Mesenchymal stem cell (in vitro differentiated cells and primary cell): Measurements from ENCODE around the gene EPM2A.

Experiments
- DNase-seq: peaks from one replicate; pipeline ENCODE4 v3.0.0-alpha.2; 2013
- H2AFZ ChIP-seq: one replicate; pipeline ENCODE4 v1.6.1; 2013; ENCODE audit warnings: low read depth, mild to moderate bottlenecking, control low read depth, inconsistent platforms, low read length, moderate library complexity
- H2AK5ac ChIP-seq: 2 replicates; pipeline ENCODE4 v1.6.1; 2013; ENCODE audit warnings: low read length, moderate library complexity, mild to moderate bottlenecking, inconsistent platforms; ENCODE audit not compliant: severe bottlenecking
- H2BK120ac ChIP-seq: one replicate; pipeline ENCODE4 v1.6.1; 2013; ENCODE audit warnings: low read depth, mild to moderate bottlenecking, inconsistent platforms, low read length, moderate library complexity
- H2BK12ac ChIP-seq, 2 experiments: one replicate each; pipeline ENCODE4 v1.6.1; 2013; ENCODE audit warnings: inconsistent platforms in 2 of 2, low read length in 2 of 2, mild to moderate bottlenecking in 2 of 2, moderate library complexity in 2 of 2, control low read depth in 1 of 2
- H2BK15ac ChIP-seq: one replicate; pipeline ENCODE4 v1.6.1; 2013; ENCODE audit warnings: mild to moderate bottlenecking, low read depth, inconsistent platforms; ENCODE audit not compliant: poor library complexity, severe bottlenecking
- H2BK5ac ChIP-seq: 2 replicates; pipeline ENCODE4 v1.6.1; 2013; ENCODE audit warnings: low read depth, mild to moderate bottlenecking, low read length, control low read depth, inconsistent platforms; ENCODE audit not compliant: poor library complexity, severe bottlenecking
- H3K14ac ChIP-seq, 2 experiments: one replicate each; pipeline ENCODE4 v1.6.1; 2013; ENCODE audit warnings: inconsistent platforms in 2 of 2, low read length in 2 of 2, control low read depth in 1 of 2, mild to moderate bottlenecking in 1 of 2, moderate library complexity in 1 of 2
- H3K18ac ChIP-seq, 2 experiments: one replicate each; pipeline ENCODE4 v1.6.1; 2013; ENCODE audit warnings: inconsistent platforms in 2 of 2, low read length in 2 of 2, control low read depth in 1 of 2, low read depth in 1 of 2, mild to moderate bottlenecking in 1 of 2
- H3K23ac ChIP-seq, 2 experiments: one replicate each; pipeline ENCODE4 v1.6.1; 2013; ENCODE audit warnings: inconsistent platforms in 2 of 2, low read length in 2 of 2, mild to moderate bottlenecking in 2 of 2, moderate library complexity in 2 of 2, control low read depth in 1 of 2
- H3K27ac ChIP-seq: 2 replicates; pipeline ENCODE4 v1.5.1; 2013; ENCODE audit warnings: mild to moderate bottlenecking, moderate library complexity, low read length, control low read depth, inconsistent platforms; ENCODE audit not compliant: poor library complexity, severe bottlenecking
- H3K27me3 ChIP-seq, 2 experiments: 2 replicates each; pipeline versions ENCODE4 v1.6.1 to v1.7.0; 2013; ENCODE audit warnings: low read length in 2 of 2, mild to moderate bottlenecking in 2 of 2, moderate library complexity in 2 of 2, control low read depth in 1 of 2, inconsistent platforms in 1 of 2; ENCODE audit not compliant: control insufficient read depth in 1 of 2, insufficient read depth in 1 of 2
- H3K36me3 ChIP-seq, 2 experiments: 2 replicates each; pipeline versions ENCODE4 v1.6.1 to v1.7.0; 2013; ENCODE audit warnings: low read length in 2 of 2, control low read depth in 1 of 2, inconsistent platforms in 1 of 2, low read depth in 1 of 2, mild to moderate bottlenecking in 1 of 2; ENCODE audit not compliant: insufficient read depth in 2 of 2, control insufficient read depth in 1 of 2
- H3K4ac ChIP-seq, 2 experiments: one replicate each; pipeline ENCODE4 v1.6.1; 2013; ENCODE audit warnings: inconsistent platforms in 2 of 2, low read length in 2 of 2, mild to moderate bottlenecking in 2 of 2, moderate library complexity in 2 of 2, control low read depth in 1 of 2, low read depth in 1 of 2
- H3K4me1 ChIP-seq: 2 replicates; pipeline ENCODE4 v1.6.1; 2013; ENCODE audit warnings: low read depth, low read length, control low read depth; ENCODE audit not compliant: control insufficient read depth, insufficient read depth
- H3K4me2 ChIP-seq: 2 replicates; pipeline ENCODE4 v1.6.1; 2013; ENCODE audit warnings: low read length, mild to moderate bottlenecking, inconsistent platforms; ENCODE audit not compliant: poor library complexity, severe bottlenecking
- H3K4me3 ChIP-seq, 2 experiments: 2 replicates each; pipeline versions ENCODE4 v1.5.1 to v1.7.0; 2013; ENCODE audit warnings: low read length in 2 of 2, mild to moderate bottlenecking in 2 of 2, control low read depth in 1 of 2, low read depth in 1 of 2; ENCODE audit not compliant: insufficient read depth in 1 of 2
- H3K79me1 ChIP-seq: replicated peaks from 2 replicates; pipeline ENCODE4 v1.6.1; 2013; ENCODE audit warnings: mild to moderate bottlenecking, control low read depth, low read length, inconsistent platforms; ENCODE audit not compliant: poor library complexity, severe bottlenecking
- H3K9ac ChIP-seq: 2 replicates; pipeline ENCODE4 v1.7.0; 2013; ENCODE audit warnings: mild to moderate bottlenecking, low read length, moderate library complexity
- H3K9me3 ChIP-seq: 2 replicates; pipeline ENCODE4 v1.7.0; 2013; ENCODE audit warnings: mild to moderate bottlenecking, low read length; ENCODE audit not compliant: control insufficient read depth
- H4K8ac ChIP-seq: one replicate; pipeline ENCODE4 v1.6.1; 2013; ENCODE audit warnings: inconsistent platforms, mild to moderate bottlenecking, low read length, moderate library complexity
- H4K91ac ChIP-seq: one replicate; pipeline ENCODE4 v1.6.1; 2013; ENCODE audit warnings: mild to moderate bottlenecking, low read length, inconsistent platforms
- WGBS: methylation state at CpG from one replicate; pipeline ENCODE4 v1.1.7; 2013; ENCODE audit warnings: mixed read lengths; 5-methylcytosine and 5-hydroxymethylcytosine counted together

EPM2A gene

DNA sequence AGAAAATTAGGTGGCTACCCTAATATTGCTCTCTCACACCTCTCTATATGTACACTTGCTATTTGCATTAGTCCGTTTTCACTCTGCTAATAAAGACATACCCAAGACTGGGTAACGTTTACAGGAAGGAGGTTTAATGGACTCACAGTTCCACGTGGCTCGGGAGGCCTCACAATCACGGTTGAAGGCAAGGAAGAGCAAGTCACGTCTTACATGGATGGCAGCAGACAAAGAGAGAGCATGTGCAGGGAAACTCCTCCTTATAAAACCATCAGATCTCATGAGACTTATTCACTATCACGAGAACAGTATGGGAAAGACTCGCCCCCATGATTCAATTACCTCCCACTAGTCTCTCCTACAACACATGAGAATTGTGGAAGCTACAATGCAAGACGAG lies 53.4 kb downstream of the EPM2A start:
- Histone ChIP-seq H2BK12ac (no peak overlapping the region), H3K9ac (no peak overlapping the region), H3K14ac (no peak overlapping the region), H2AFZ (no peak overlapping the region), H3K4me2 (no peak overlapping the region), H2BK120ac (no peak overlapping the region), H3K23ac (no peak overlapping the region), H3K9me3 (no peaks in the 10 kb centered on the region), H4K8ac (no peak overlapping the region), H3K4ac (no peak overlapping the region), H2AK5ac (no peak overlapping the region), H3K27ac (no peak overlapping the region), H3K4me3 (no peak overlapping the region), H3K79me1 (no peaks in the 10 kb centered on the region), H2BK15ac (no peak overlapping the region), H3K4me1 (no peaks in the 10 kb centered on the region), H4K91ac (no peak overlapping the region), H3K18ac (no peak overlapping the region), H3K27me3 (no peaks in the 10 kb centered on the region), H2BK5ac (no peak overlapping the region), H3K36me3 (peaks cover 0 to 6% of the 10 kb centered on the region in 2 experiments)
- WGBS: 90% methylated on average over 9 of the region's 9 CpGs
- no peak for DNase-seq

DNA sequence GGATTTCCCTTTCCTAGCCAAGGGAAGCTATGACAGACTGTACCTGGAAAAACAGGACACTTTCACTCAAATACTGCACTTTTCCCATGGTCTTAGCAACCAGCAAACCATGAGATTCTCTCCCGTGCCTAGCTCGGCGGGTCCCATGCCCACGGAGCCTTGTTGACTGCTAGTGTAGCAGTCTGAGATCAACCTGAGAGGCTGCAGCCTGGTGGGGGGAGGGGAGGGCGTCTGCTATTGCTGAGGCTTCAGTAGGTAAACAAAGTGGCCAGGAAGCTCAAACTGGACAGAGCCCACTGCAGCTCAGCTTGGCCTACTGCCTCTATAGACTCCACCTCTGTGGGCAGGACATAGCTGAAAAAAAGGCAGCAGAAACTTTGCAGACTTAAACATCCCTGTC lies 61.8 kb downstream of the EPM2A start:
- no peak overlapping the region for H2BK5ac ChIP-seq
- H2BK12ac ChIP-seq: no peak overlapping the region
- H3K4me2 ChIP-seq: no peak overlapping the region
- H3K27ac ChIP-seq: no peak overlapping the region
- no peaks in the 10 kb centered on the region for H3K27me3 ChIP-seq
- H3K4ac ChIP-seq: no peak overlapping the region
- H3K18ac ChIP-seq: no peak overlapping the region
- DNase-seq: no peak
- 87% methylated on average over 5 of the region's 5 CpGs for WGBS
- H4K8ac ChIP-seq: peak overlapping the region; percentile 28
- H3K79me1 ChIP-seq: no peaks in the 10 kb centered on the region
- H2BK15ac ChIP-seq: no peak overlapping the region
- no peak overlapping the region for H3K23ac ChIP-seq
- no peaks in the 10 kb centered on the region for H3K4me1 ChIP-seq
- no peaks in the 10 kb centered on the region for H3K36me3 ChIP-seq
- H3K9me3 ChIP-seq: no peaks in the 10 kb centered on the region
- no peak overlapping the region for H2AFZ ChIP-seq
- H3K9ac ChIP-seq: no peak overlapping the region
- H3K14ac ChIP-seq: no peak overlapping the region
- no peak overlapping the region for H2AK5ac ChIP-seq
- no peak overlapping the region for H4K91ac ChIP-seq
- H3K4me3 ChIP-seq: no peak overlapping the region
- no peak overlapping the region for H2BK120ac ChIP-seq

GRCh38 chr6:145670311-145670710 lies 65.0 kb downstream of the EPM2A start:
- no peaks in the 10 kb centered on the region for H3K36me3 ChIP-seq
- H4K91ac ChIP-seq: no peak overlapping the region
- no peaks in the 10 kb centered on the region for H3K27me3 ChIP-seq
- no peak overlapping the region for H3K4me3 ChIP-seq
- H3K9ac ChIP-seq: peak overlapping the region; percentile 64
- H3K79me1 ChIP-seq: no peaks in the 10 kb centered on the region
- H2BK15ac ChIP-seq: no peak overlapping the region
- H2AFZ ChIP-seq: no peak overlapping the region
- no peak overlapping the region for H3K4me2 ChIP-seq
- H3K9me3 ChIP-seq: no peaks in the 10 kb centered on the region
- no peaks in the 10 kb centered on the region for H3K4me1 ChIP-seq
- H2BK120ac ChIP-seq: no peak overlapping the region
- H3K23ac ChIP-seq: no peak overlapping the region
- DNase-seq: no peak
- H2BK5ac ChIP-seq: no peak overlapping the region
- no peak overlapping the region for H2AK5ac ChIP-seq
- peak overlapping the region; percentile 30 for H3K27ac ChIP-seq
- 53% methylated on average over 1 of the region's 1 CpG for WGBS
- no peak overlapping the region for H3K4ac ChIP-seq
- no peak overlapping the region for H3K14ac ChIP-seq
- no peak overlapping the region for H2BK12ac ChIP-seq
- H4K8ac ChIP-seq: no peak overlapping the region
- no peak overlapping the region for H3K18ac ChIP-seq

GRCh38 chr6:145669627-145670034 lies 65.7 kb downstream of the EPM2A start:
- Histone ChIP-seq H3K9me3 (no peaks in the 10 kb centered on the region), H2BK120ac (no peak overlapping the region), H2BK15ac (no peak overlapping the region), H3K4me2 (peak overlapping the region; percentile 54), H3K23ac (no peak overlapping the region), H2AFZ (no peak overlapping the region), H3K27me3 (no peaks in the 10 kb centered on the region), H3K14ac (no peak overlapping the region), H4K8ac (no peak overlapping the region), H3K9ac (peak overlapping the region; percentile 64), H3K4me1 (no peaks in the 10 kb centered on the region), H3K4me3 (no peak overlapping the region), H2BK12ac (no peak overlapping the region), H4K91ac (no peak overlapping the region), H3K36me3 (no peaks in the 10 kb centered on the region), H3K27ac (peak overlapping the region; percentile 86), H3K4ac (no peak overlapping the region), H3K79me1 (no peaks in the 10 kb centered on the region), H2BK5ac (no peak overlapping the region), H2AK5ac (no peak overlapping the region), H3K18ac (peak overlapping the region in 1 of 2 experiments; percentile 24)
- peak; percentile 59 for DNase-seq
- 1% methylated on average over 1 of the region's 2 CpGs for WGBS
